ENCODE results near the gene DYNLRB1. TPM values are rescaled to one million over a fixed set of nuclear protein-coding genes. Genes with fewer than 3 reads are reported as not detected.

Gene DYNLRB1
- total and polyA plus RNA-seq, 2 of the 13 experiments (the other 11 are each of a cell fraction or from before 2014, with no cell fraction given), result 140 to 244 TPM

GRCh38 chr20:34538671-34539123 is 22.5 kb downstream of the DYNLRB1 start (continued):
- no peak for TF ChIP-seq NRL (CRISPR knock-in tag; IDR thresholded peaks at IDR 0.05; ENCODE audit: borderline replicate concordance)
- 0 out of 2 replicates have a peak, but pooled peaks have one; percentile 40 for TF ChIP-seq ZNF235 (CRISPR knock-in tag; IDR thresholded peaks at IDR 0.05; ENCODE audit: borderline replicate concordance)
- peak; percentile 43; the same call in 1 of the 2 replicates for TF ChIP-seq ZNF83 (CRISPR knock-in tag; IDR thresholded peaks at IDR 0.05; ENCODE audit: borderline replicate concordance)
- TF ChIP-seq NR2F6 (IDR thresholded peaks at IDR 0.05), result peak; percentile 77
- TF ChIP-seq NR2F6 (CRISPR knock-in tag; IDR thresholded peaks at IDR 0.05), result peak; percentile 84
- TF ChIP-seq PRDM4 (CRISPR knock-in tag; IDR thresholded peaks at IDR 0.05; ENCODE audit: borderline replicate concordance), result no peak
- TF ChIP-seq ZNF280D (CRISPR knock-in tag; IDR thresholded peaks at IDR 0.05), result no peak
- no peak for TF ChIP-seq ZNF512 (CRISPR knock-in tag; IDR thresholded peaks at IDR 0.05)
- no peak for TF ChIP-seq ZSCAN5A (CRISPR knock-in tag; IDR thresholded peaks at IDR 0.05; ENCODE audit: borderline replicate concordance)
- TF ChIP-seq MXD4 (CRISPR knock-in tag; IDR thresholded peaks at IDR 0.05), result no peak
- no peak for TF ChIP-seq ZNF746 (CRISPR knock-in tag; IDR thresholded peaks at IDR 0.05)
- no peak for TF ChIP-seq LBX2 (CRISPR knock-in tag; IDR thresholded peaks at IDR 0.05; ENCODE audit: borderline replicate concordance)
- no peak for TF ChIP-seq POGZ (CRISPR knock-in tag; IDR thresholded peaks at IDR 0.05)
- TF ChIP-seq ZFP36L1 (CRISPR knock-in tag; IDR thresholded peaks at IDR 0.05), result no peak
- no peak for TF ChIP-seq KLF9 (CRISPR knock-in tag; IDR thresholded peaks at IDR 0.05; ENCODE audit: low read depth)
- TF ChIP-seq TEAD2 (CRISPR knock-in tag; IDR thresholded peaks at IDR 0.05), result no peak
- no peak for TF ChIP-seq KDM3A (CRISPR knock-in tag; IDR thresholded peaks at IDR 0.05; ENCODE audit: low read depth)
- TF ChIP-seq ZFP36L2 (CRISPR knock-in tag; IDR thresholded peaks at IDR 0.05), result no peak
- TF ChIP-seq PITX1 (CRISPR knock-in tag; IDR thresholded peaks at IDR 0.05), result peak; percentile 41; the same call in 1 of the 2 replicates
- no peak for TF ChIP-seq KDM5A (IDR thresholded peaks at IDR 0.05; ENCODE audit: borderline replicate concordance, low read length)

All from HepG2 (cell line).